Measurements from ENCODE around the gene RMRP. TPM values are rescaled to one million over a fixed set of nuclear protein-coding genes. Genes with fewer than 3 reads are reported as not detected.
A peak's percentile ranks its signal among the peaks of the same experiment; 100 is the strongest.
"Not testable (repeated sequence)": the region's sequence is repeated elsewhere in the genome, so short reads cannot be mapped to it uniquely, and the experiment has no call there.

Gene RMRP
- total RNA-seq, 1 experiment from 2014 or later = 6,816 TPM

DNA sequence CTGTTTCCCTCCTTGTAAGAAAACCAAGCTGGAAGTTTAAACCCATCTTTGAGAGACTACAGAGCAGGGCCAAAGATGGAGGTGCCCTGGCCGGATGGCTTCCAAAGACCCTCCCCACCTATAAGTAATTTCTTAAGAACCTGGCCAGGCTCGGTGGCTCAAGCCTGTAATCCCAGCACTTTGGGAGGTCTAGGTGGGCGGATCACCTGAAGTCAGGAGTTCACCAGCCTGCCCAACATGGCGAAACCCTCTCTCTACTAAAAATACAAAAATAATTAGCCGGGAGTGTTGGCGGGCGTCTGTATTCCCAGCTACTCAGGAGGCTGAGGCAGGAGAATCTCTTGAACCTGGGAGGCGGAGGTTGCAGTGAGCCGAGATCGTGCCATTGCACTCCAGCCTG is 12.1 kb downstream of the RMRP start:
- DNase-seq (ENCODE audit: low read depth) = not testable (repeated sequence)

GRCh38 chr9:35643046-35643445 is 14.8 kb downstream of the RMRP start:
- no peak for DNase-seq (ENCODE audit: low read depth)

GRCh38 chr9:35641478-35641877 is 16.3 kb downstream of the RMRP start:
- not testable (repeated sequence) for DNase-seq (ENCODE audit: low read depth)

- DNase-seq (ENCODE audit: low read depth) = not testable (repeated sequence)
Observed at GRCh38 chr9:35640431-35640830, 17.4 kb downstream of the RMRP start.

DNA sequence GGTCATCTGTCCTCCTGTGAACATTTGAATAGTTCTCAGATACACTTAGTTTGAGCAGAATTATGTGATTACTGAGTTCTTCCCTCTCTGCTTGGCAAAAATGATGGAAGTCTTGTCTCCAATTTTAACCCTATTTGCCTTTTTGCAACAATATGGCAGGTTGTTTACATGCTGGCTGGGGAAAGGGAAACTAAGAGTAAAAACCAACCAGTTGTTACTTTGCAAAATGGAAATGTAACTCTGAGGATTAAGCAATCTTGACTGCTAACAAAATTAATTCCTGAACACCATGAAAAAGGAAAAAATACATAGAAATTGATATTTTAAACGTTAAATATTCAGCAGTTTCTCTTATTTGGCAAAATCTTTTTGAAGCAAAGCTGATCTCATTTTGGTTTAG is 18.2 kb downstream of the RMRP start:
- DNase-seq (ENCODE audit: low read depth) = no peak

GRCh38 chr9:35639225-35639624 is 18.6 kb downstream of the RMRP start:
- not testable (repeated sequence) for DNase-seq (ENCODE audit: low read depth)

DNA sequence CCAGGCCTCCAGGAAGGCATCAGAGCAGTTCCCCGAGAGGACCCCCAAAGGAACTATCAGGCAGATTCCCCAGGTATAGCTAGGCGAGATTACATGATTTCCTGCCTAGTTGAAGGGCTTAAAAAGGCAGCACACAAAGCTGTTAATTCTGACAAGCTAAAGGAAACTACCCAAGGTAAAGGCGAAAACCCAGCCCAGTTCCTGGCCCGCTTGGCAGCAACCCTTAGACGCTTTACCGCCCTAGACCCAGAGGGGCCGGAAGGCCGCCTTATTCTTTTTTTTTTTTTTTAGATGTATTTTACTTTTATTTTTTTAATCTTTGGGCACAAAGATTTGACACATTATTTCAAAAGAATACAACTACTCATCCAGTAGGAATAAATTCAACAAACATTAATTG is 19.1 kb downstream of the RMRP start:
- DNase-seq (ENCODE audit: low read depth) = not testable (repeated sequence)

DNA sequence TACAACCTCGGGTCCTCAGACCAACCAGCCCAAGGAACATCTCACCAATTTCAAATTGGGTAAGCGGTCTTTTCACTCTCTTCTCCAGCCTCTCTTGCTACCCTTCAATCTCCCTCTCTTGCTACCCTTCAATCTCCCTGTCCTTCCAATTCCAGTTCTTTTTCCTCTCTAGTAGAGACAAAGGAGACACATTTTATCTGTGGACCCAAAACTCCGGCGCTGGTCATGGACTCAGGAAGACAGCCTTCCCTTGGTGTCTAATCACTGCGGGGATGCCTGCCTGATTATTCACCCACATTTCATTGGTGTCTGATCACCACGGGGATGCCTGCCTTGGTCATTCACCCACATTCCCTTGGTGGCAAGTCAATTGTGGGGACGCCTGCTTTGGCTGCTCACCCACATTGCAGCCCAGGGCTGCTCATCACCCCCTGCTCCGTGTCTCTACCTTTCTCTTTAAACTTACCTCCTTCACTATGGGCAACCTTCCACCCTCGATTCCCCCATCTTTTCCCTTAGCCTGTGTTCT is 20.3 kb downstream of the RMRP start:
- not testable (repeated sequence) for DNase-seq (ENCODE audit: low read depth)

DNA sequence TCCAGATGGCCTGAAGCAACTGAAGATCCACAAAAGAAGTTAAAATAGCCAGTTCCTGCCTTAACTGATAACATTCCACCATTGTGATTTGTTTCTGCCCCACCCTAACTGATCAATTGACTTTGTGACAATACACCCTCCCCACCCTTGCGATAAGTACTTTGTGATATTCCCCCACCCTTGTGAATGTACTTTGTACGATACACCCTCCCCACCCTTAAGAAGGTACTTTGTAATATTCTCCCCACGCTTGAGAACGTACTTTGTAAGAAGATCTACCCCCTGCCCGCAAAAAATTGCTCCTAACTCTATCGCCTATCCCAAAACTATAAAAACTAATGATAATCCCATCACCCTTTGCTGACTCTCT is 21.0 kb downstream of the RMRP start:
- not testable (repeated sequence) for DNase-seq (ENCODE audit: low read depth)

- DNase-seq (ENCODE audit: low read depth) = no peak
Observed at GRCh38 chr9:35636135-35636876, 21.5 kb downstream of the RMRP start.

DNA sequence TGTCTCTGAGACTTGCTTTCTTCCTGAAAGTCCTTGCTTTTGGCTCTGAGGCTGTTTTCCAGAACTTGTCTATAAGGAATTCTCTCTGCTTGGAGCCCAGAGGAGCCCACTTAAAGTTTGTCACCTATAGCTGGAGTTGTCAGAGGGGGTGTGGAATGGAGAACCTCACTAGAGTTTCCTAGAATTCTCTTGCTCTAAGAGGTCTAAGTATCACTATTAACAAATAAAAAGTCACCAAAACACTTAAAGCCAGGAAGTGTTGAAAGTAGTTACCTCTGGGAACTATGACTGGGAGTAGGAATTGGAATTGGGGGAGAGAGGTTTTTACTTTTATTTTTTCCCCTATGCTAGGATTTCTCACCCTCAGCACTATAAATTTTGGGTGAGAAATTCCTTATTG is 22.1 kb downstream of the RMRP start:
- no peak for DNase-seq (ENCODE audit: low read depth)

- DNase-seq (ENCODE audit: low read depth) = no peak
Observed at GRCh38 chr9:35629597-35629996, 28.2 kb downstream of the RMRP start.

GRCh38 chr9:35628389-35628991 is 29.3 kb downstream of the RMRP start:
- no peak for DNase-seq (ENCODE audit: low read depth)

DNA sequence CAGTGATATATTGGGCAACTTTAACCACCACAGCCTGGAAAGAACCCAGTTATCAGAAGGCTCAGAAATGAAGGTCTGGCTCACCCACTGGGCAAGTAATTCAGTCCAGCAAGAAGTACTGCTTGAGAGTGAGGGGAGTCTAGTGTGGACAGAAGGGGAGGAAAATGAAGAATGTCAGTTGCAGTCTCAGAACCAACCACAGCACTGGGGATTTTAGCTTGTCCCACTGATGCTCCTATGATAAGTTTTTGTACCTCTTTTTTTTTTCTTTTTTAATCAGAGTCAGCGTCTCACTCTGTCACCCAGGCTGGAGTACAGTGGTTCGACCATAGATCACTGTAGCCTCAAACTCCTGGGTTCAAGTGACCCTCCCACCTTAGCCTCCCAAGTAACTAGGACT is 30.2 kb downstream of the RMRP start:
- DNase-seq (ENCODE audit: low read depth) = no peak

DNA sequence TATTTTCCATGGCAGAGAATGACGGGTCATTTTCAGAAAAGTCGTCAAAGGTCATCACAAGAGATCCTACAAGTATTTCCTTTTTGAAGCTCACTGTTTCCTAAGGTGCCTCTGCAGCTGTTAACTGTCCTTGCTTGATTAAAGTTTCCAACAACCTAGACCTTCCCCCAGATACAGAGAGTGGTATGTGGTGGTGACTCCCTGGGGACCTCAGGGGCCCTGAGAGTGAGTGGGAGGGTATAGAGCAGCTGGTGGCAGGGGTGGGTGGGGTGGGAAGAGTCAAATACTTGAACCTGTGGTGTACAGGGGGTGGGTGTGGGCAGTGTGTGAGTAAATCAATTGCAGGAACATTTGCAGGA is 38.0 kb downstream of the RMRP start:
- DNase-seq (ENCODE audit: low read depth) = no peak

- DNase-seq (ENCODE audit: low read depth) = peak; percentile 15
Observed at GRCh38 chr9:35618854-35619799, 38.7 kb downstream of the RMRP start.

DNA sequence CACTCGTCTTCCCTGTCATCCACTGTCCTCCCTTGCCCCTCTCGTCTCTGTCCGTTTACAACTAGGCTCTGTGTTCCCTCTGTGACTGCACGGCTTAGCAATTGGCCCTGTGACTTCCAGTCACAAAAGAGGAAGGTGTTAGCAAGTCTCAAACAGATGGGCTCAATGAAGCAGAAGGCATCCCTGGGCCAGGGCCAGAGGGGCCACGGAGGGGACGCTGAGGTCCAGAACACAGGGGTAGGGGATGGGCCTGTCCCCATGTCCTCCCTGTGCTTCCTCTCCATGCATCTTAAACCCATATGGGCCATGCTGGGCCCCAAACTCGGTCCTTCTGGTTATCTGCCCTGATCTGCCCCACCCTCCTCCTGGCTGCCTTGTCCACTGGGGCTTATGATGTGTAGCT is 39.5 kb downstream of the RMRP start, which contains the start of gene CD72:
CD72 (minus strand) TSS at position 89 of the 403 bp plus-strand sequence. CDS start 110 bp downstream, outside the sequence.
- no peak for DNase-seq (ENCODE audit: low read depth)

DNA sequence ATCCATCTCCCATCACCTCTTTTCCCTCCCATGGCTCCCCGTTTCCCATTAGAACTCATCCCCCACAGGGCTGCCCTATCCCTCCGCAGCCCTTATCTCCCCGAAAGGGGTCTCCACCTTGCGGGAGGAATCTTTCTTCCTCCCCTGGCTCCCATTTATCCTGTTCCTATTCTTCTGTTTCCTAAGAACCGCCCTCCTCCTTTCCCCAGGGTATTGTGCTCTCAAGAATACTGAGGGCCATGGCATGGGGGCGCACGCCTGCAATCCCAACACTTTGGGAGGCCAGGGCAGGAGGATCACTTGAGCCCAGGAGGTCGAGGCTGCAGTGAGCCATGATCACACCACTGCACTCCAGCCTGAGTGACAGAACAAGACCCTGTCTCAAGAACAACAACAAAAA is 40.3 kb downstream of the RMRP start:
- DNase-seq (ENCODE audit: low read depth) = no peak

GRCh38 chr9:35616681-35617459 is 40.9 kb downstream of the RMRP start:
- DNase-seq (ENCODE audit: low read depth) = no peak

GRCh38 chr9:35615981-35616680 is 41.7 kb downstream of the RMRP start:
- DNase-seq (ENCODE audit: low read depth) = no peak
